Measurements from ENCODE around the gene LPCAT2. TPM values are rescaled to one million over a fixed set of nuclear protein-coding genes. Genes with fewer than 3 reads are reported as not detected.
"Not testable (repeated sequence)": the region's sequence is repeated elsewhere in the genome, so short reads cannot be mapped to it uniquely, and the experiment has no call there.

The LPCAT2 gene
- total RNA-seq, 1 donor from 2014 or later, result 74.4 TPM

DNA sequence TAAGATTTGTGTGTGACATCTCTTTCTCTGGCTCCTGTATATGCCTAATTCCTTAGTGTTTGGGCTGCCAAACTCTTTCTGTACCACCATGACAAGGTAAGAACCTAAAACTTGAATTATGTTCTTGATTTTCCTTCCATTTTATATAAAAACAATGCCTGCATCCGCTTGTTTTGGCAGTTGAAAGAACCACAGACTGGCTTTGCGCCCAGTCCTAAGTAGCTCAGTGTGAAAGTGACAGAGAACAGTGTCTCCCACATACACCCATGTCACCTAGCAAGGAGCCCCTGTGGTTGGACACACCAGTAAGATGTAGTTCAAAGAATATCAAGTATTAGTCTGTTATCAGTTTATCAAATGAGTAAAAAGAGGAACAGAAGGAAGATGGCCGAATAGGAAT is 106.2 kb downstream of the LPCAT2 start:
- H3K36me3 ChIP-seq (ENCODE audit: insufficient read depth, low read length), result no peaks in the 10 kb centered on the region
- H3K4me1 ChIP-seq (ENCODE audit: insufficient read depth, low read length), result no peaks in the 10 kb centered on the region
- DNase-seq (ENCODE audit: low read depth) (no peak), FAIRE-seq (no peak)
- H3K9me3 ChIP-seq (ENCODE audit: insufficient read depth, low read depth, low read length), result no peaks in the 10 kb centered on the region
- H4K20me1 ChIP-seq (ENCODE audit: insufficient read depth, low read length), result no peaks in the 10 kb centered on the region
- no peaks in the 10 kb centered on the region for H3K79me2 ChIP-seq (ENCODE audit: insufficient read depth, low read length)
- H3K9me3 Mint-ChIP-seq (ENCODE audit: unreplicated experiment), result peaks cover 17% of the 10 kb centered on the region
- H3K27ac Mint-ChIP-seq (ENCODE audit: unreplicated experiment), result no peak overlapping the region
- no peaks in the 10 kb centered on the region for H3K36me3 Mint-ChIP-seq (ENCODE audit: low read depth, unreplicated experiment)
- no peaks in the 10 kb centered on the region for H3K4me1 Mint-ChIP-seq (ENCODE audit: low read depth, unreplicated experiment)
- no peak overlapping the region for H3K4me2 ChIP-seq (ENCODE audit: low read length)
- no peak overlapping the region for H3K9ac ChIP-seq (ENCODE audit: low read length)
- TF ChIP-seq, protein P1, sequence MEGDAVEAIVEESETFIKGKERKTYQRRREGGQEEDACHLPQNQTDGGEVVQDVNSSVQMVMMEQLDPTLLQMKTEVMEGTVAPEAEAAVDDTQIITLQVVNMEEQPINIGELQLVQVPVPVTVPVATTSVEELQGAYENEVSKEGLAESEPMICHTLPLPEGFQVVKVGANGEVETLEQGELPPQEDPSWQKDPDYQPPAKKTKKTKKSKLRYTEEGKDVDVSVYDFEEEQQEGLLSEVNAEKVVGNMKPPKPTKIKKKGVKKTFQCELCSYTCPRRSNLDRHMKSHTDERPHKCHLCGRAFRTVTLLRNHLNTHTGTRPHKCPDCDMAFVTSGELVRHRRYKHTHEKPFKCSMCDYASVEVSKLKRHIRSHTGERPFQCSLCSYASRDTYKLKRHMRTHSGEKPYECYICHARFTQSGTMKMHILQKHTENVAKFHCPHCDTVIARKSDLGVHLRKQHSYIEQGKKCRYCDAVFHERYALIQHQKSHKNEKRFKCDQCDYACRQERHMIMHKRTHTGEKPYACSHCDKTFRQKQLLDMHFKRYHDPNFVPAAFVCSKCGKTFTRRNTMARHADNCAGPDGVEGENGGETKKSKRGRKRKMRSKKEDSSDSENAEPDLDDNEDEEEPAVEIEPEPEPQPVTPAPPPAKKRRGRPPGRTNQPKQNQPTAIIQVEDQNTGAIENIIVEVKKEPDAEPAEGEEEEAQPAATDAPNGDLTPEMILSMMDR (IDR thresholded peaks at IDR 0.05; ENCODE audit: insufficient read depth, low read depth, low read length), result no peak
- TF ChIP-seq EZH2 (IDR thresholded peaks at IDR 0.05; ENCODE audit: insufficient read depth, low read length), result no peak
- no peak overlapping the region for H2AFZ ChIP-seq (ENCODE audit: low read depth, low read length)
- no peak overlapping the region for H3K27ac ChIP-seq (ENCODE audit: low read depth, low read length)
- H3K27me3 Mint-ChIP-seq (ENCODE audit: low read depth, unreplicated experiment), result peaks cover 18% of the 10 kb centered on the region
- no peaks in the 10 kb centered on the region for H3K27me3 ChIP-seq (ENCODE audit: insufficient read depth, low read length)
- H3K4me3 Mint-ChIP-seq (ENCODE audit: unreplicated experiment), result no peak overlapping the region
- H3K4me3 ChIP-seq (ENCODE audit: insufficient read depth, low read depth, low read length), result no peak overlapping the region

GRCh38 chr16:55615670-55616069 is 106.8 kb downstream of the LPCAT2 start:
- not testable (repeated sequence) for H3K36me3 ChIP-seq (ENCODE audit: insufficient read depth, low read length); DNase-seq (ENCODE audit: low read depth); H3K9ac ChIP-seq (ENCODE audit: low read length); H3K27me3 ChIP-seq (ENCODE audit: insufficient read depth, low read length); H3K4me1 ChIP-seq (ENCODE audit: insufficient read depth, low read length); H3K36me3 Mint-ChIP-seq (ENCODE audit: low read depth, unreplicated experiment); H3K4me3 Mint-ChIP-seq (ENCODE audit: unreplicated experiment); H3K79me2 ChIP-seq (ENCODE audit: insufficient read depth, low read length); H3K4me1 Mint-ChIP-seq (ENCODE audit: low read depth, unreplicated experiment); H3K27ac Mint-ChIP-seq (ENCODE audit: unreplicated experiment); H3K9me3 ChIP-seq (ENCODE audit: insufficient read depth, low read depth, low read length); H4K20me1 ChIP-seq (ENCODE audit: insufficient read depth, low read length); H3K4me2 ChIP-seq (ENCODE audit: low read length); H2AFZ ChIP-seq (ENCODE audit: low read depth, low read length); H3K4me3 ChIP-seq (ENCODE audit: insufficient read depth, low read depth, low read length); H3K27ac ChIP-seq (ENCODE audit: low read depth, low read length); FAIRE-seq
- peaks cover 17% of the 10 kb centered on the region for H3K9me3 Mint-ChIP-seq (ENCODE audit: unreplicated experiment)
- peaks cover 18% of the 10 kb centered on the region for H3K27me3 Mint-ChIP-seq (ENCODE audit: low read depth, unreplicated experiment)

DNA sequence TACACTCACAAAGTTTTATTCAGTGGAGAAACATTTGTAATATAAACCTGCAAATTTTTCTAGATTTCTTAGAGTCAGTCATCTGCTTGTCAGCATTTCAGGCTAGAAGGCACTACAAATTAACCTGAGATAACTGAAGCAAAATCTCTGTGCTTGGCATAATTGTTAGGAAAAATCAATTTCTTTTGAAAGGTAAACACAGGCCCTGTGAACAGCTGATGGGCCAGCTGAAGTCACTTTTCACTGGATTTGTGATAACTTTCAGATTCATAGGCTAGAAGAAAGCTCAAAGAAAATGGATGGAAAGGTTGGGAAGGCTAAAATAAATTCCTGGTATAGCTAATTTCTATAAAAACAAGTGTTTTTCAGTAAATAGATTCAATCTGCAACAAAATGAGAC is 112.9 kb downstream of the LPCAT2 start:
- no peak for FAIRE-seq
- Mint-ChIP-seq H3K27me3 (ENCODE audit: low read depth, unreplicated experiment) (peaks cover 32% of the 10 kb centered on the region), H3K4me1 (ENCODE audit: low read depth, unreplicated experiment) (no peaks in the 10 kb centered on the region), H3K27ac (ENCODE audit: unreplicated experiment) (no peak overlapping the region), H3K9me3 (ENCODE audit: unreplicated experiment) (peaks cover 16% of the 10 kb centered on the region), H3K36me3 (ENCODE audit: low read depth, unreplicated experiment) (no peaks in the 10 kb centered on the region), H3K4me3 (ENCODE audit: unreplicated experiment) (no peak overlapping the region)
- Histone ChIP-seq H3K9me3 (ENCODE audit: insufficient read depth, low read depth, low read length) (no peaks in the 10 kb centered on the region), H3K79me2 (ENCODE audit: insufficient read depth, low read length) (no peaks in the 10 kb centered on the region), H3K4me1 (ENCODE audit: insufficient read depth, low read length) (no peaks in the 10 kb centered on the region), H3K4me2 (ENCODE audit: low read length) (no peak overlapping the region), H3K36me3 (ENCODE audit: insufficient read depth, low read length) (no peaks in the 10 kb centered on the region), H3K27me3 (ENCODE audit: insufficient read depth, low read length) (peaks cover 3% of the 10 kb centered on the region), H3K9ac (ENCODE audit: low read length) (no peak overlapping the region), H4K20me1 (ENCODE audit: insufficient read depth, low read length) (no peaks in the 10 kb centered on the region), H3K4me3 (ENCODE audit: insufficient read depth, low read depth, low read length) (no peak overlapping the region), H2AFZ (ENCODE audit: low read depth, low read length) (no peak overlapping the region), H3K27ac (ENCODE audit: low read depth, low read length) (no peak overlapping the region)
- DNase-seq (ENCODE audit: low read depth), result no peak
- no peak for TF ChIP-seq EZH2 (IDR thresholded peaks at IDR 0.05; ENCODE audit: insufficient read depth, low read length)
- TF ChIP-seq, protein P1 (IDR thresholded peaks at IDR 0.05; ENCODE audit: insufficient read depth, low read depth, low read length), result no peak
